ENCODE results near the gene CBR4. TPM values are rescaled to one million over a fixed set of nuclear protein-coding genes. Genes with fewer than 3 reads are reported as not detected.
"Not testable (repeated sequence)": the region's sequence is repeated elsewhere in the genome, so short reads cannot be mapped to it uniquely, and the experiment has no call there.

Gene CBR4
- total RNA-seq, 6 experiments from 2014 or later = 8.3 to 10.4 (median 9.8) TPM

DNA sequence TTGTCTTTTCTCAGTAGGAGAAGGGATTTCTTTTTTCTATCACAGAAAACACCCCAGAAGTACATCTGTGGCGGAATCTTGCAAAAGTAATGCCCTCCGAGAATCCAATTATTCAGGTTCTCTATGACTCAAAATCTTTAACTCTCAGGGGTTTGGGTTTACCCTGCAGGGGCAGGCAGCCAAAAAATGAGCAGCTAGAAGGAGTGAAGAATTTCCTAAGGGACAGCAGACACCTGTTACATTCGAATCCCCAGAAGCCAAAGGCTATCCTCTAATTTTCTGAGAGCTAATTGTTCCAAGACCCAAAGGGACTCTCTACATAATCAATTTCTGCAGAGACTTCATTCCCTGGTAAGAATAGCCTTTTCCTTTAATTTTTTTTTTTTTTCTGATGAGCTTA is 27.5 kb upstream of the CBR4 start:
- TF ChIP-seq, protein P1, sequence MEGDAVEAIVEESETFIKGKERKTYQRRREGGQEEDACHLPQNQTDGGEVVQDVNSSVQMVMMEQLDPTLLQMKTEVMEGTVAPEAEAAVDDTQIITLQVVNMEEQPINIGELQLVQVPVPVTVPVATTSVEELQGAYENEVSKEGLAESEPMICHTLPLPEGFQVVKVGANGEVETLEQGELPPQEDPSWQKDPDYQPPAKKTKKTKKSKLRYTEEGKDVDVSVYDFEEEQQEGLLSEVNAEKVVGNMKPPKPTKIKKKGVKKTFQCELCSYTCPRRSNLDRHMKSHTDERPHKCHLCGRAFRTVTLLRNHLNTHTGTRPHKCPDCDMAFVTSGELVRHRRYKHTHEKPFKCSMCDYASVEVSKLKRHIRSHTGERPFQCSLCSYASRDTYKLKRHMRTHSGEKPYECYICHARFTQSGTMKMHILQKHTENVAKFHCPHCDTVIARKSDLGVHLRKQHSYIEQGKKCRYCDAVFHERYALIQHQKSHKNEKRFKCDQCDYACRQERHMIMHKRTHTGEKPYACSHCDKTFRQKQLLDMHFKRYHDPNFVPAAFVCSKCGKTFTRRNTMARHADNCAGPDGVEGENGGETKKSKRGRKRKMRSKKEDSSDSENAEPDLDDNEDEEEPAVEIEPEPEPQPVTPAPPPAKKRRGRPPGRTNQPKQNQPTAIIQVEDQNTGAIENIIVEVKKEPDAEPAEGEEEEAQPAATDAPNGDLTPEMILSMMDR (IDR thresholded peaks at IDR 0.05) = no peak
- H3K27me3 Mint-ChIP-seq (ENCODE audit: insufficient read depth) = peaks cover 2% of the 10 kb centered on the region
- H3K36me3 Mint-ChIP-seq (ENCODE audit: low read depth) = peaks cover 5% of the 10 kb centered on the region
- no peaks in the 10 kb centered on the region; the same call in 1 of the 2 replicates for H3K4me1 Mint-ChIP-seq (ENCODE audit: low read depth)
- no peak overlapping the region for H3K4me3 Mint-ChIP-seq
- H3K27ac Mint-ChIP-seq = no peak overlapping the region
- no peak for DNase-seq
- no peaks in the 10 kb centered on the region for H3K9me3 Mint-ChIP-seq

- H3K36me3 Mint-ChIP-seq (ENCODE audit: low read depth); H3K27me3 Mint-ChIP-seq (ENCODE audit: insufficient read depth); H3K9me3 Mint-ChIP-seq; H3K27ac Mint-ChIP-seq; H3K4me1 Mint-ChIP-seq (ENCODE audit: low read depth); H3K4me3 Mint-ChIP-seq; DNase-seq: not testable (repeated sequence)
These were observed 26.0 kb upstream of the CBR4 start for GRCh38 chr4:169035871-169036620.

DNA sequence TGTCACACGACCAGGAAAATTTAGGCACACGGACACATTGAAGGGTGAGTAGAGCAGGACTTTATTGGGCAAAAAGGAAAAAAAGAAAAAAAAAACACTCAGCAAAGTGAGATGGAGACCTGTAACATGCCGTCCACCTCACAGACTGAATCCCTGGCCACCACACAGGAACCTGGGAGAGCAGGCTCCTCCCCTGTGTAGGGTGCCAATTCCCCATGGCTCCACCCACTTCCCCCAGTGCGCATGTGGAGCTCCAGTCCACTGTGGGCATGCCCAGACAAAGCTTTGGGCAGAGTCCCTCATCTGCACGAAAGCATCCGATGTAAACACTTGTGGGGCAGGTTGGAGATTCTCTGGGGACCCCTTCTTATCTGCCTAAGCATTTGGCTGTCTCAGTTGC is 23.6 kb upstream of the CBR4 start:
- no peaks in the 10 kb centered on the region for H3K9me3 Mint-ChIP-seq
- TF ChIP-seq, protein P1 (IDR thresholded peaks at IDR 0.05) = no peak
- H3K4me3 Mint-ChIP-seq = no peak overlapping the region
- H3K4me1 Mint-ChIP-seq (ENCODE audit: low read depth) = peaks cover 12% of the 10 kb centered on the region
- H3K36me3 Mint-ChIP-seq (ENCODE audit: low read depth) = peaks cover 5% of the 10 kb centered on the region
- H3K27me3 Mint-ChIP-seq (ENCODE audit: insufficient read depth) = peaks cover 2% of the 10 kb centered on the region
- no peak overlapping the region for H3K27ac Mint-ChIP-seq
- no peak for DNase-seq

DNA sequence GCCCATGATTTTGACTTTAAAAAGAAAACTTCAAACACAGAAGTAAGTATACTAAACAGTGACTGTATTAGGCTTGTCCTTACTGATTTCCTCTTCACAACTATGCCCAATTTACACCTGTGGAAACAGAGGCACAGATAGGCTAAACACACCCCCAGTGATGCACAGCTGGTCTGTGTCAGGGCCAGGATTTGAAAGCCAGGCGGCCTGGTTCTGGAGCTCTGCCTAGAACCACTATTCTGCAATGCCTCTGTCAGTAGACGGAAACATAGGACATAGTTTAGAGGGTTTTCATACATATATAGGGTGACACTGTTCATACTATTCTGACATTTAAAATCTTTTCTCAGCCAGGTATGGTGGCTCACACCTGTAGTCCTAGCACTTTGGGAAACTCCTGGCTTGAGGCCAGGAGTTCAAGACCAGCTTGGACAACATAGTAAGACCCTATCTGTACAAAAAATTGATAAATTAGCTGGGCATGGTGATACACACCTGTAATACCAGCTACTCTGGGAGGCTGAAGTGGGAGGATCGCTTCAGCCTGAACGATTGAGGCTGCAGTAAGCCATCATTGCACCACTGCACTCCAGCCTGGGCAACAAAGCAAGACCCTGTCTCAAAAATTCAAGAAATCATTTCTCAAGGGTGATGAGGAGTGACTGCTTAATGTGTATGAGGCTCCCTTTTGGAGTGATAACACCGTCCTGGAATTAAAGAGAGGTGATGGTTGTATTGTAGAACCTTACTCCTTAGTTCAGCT is 23.0 kb upstream of the CBR4 start:
- Mint-ChIP-seq H3K27ac (no peak overlapping the region), H3K4me1 (ENCODE audit: low read depth) (peaks cover 15% of the 10 kb centered on the region), H3K9me3 (no peaks in the 10 kb centered on the region), H3K4me3 (no peak overlapping the region), H3K36me3 (ENCODE audit: low read depth) (peaks cover 5% of the 10 kb centered on the region), H3K27me3 (ENCODE audit: insufficient read depth) (peaks cover 2% of the 10 kb centered on the region)
- TF ChIP-seq, protein P1 (IDR thresholded peaks at IDR 0.05) = no peak
- no peak for DNase-seq

- DNase-seq = no peak
- Mint-ChIP-seq H3K4me3 (no peak overlapping the region; the same call in 1 of the 2 replicates), H3K9me3 (no peaks in the 10 kb centered on the region), H3K27me3 (ENCODE audit: insufficient read depth) (peaks cover 2% of the 10 kb centered on the region), H3K27ac (no peak overlapping the region), H3K4me1 (ENCODE audit: low read depth) (peaks cover 24% of the 10 kb centered on the region), H3K36me3 (ENCODE audit: low read depth) (peaks cover 5% of the 10 kb centered on the region)
- TF ChIP-seq, protein P1 (IDR thresholded peaks at IDR 0.05) = no peak
These were observed 22.1 kb upstream of the CBR4 start for GRCh38 chr4:169032194-169032593.

GRCh38 chr4:169031392-169031791 is 21.3 kb upstream of the CBR4 start:
- H3K9me3 Mint-ChIP-seq = no peaks in the 10 kb centered on the region
- H3K27ac Mint-ChIP-seq = no peak overlapping the region
- peaks cover 5% of the 10 kb centered on the region for H3K36me3 Mint-ChIP-seq (ENCODE audit: low read depth)
- DNase-seq = no peak
- peaks cover 27% of the 10 kb centered on the region for H3K4me1 Mint-ChIP-seq (ENCODE audit: low read depth)
- no peak overlapping the region for H3K4me3 Mint-ChIP-seq
- H3K27me3 Mint-ChIP-seq (ENCODE audit: insufficient read depth) = peaks cover 2% of the 10 kb centered on the region; the same call in 1 of the 2 replicates
- TF ChIP-seq, protein P1 (IDR thresholded peaks at IDR 0.05) = no peak
